ENCODE measurements around the gene TMEM184C. TPM values are rescaled to one million over a fixed set of nuclear protein-coding genes. Genes with fewer than 3 reads are reported as not detected.

TMEM184C gene
- total RNA-seq, 1 experiment from 2014 or later: 24.6 TPM

DNA sequence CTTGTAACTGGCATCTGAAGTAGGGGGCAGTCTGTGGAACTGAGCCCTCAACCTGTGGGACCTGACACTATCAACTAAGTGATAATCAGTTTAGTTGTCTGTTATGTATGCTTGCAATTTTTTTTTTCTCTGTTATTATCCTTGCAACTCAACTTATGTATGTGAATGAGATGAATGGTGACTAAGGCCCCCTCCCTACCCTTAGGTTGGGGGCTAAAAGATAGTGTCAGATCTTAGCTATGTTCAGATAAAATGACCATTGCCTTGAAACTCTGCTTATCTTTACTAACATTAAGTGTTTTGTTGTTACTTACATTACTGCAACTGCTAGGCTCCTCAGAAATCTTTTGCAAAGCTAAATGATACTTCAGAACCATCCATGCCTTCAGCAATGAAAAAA is 31.5 kb downstream of the TMEM184C start:
- H3K27me3 ChIP-seq (ENCODE audit: insufficient read depth, low read length): no peaks in the 10 kb centered on the region
- H3K9me3 ChIP-seq (ENCODE audit: control insufficient read depth in 1 of 2, insufficient read depth in 1 of 2, low read depth in 1 of 2, low read length in 2 of 2): no peaks in the 10 kb centered on the region
- RAD21 ChIA-PET (ENCODE audit: low non-redundant PET in 1 of 2, low total read pairs in 2 of 2, uncharacterized antibody in 2 of 2, unreplicated experiment in 2 of 2): interaction anchor here in 1 of 2 experiments (0.7 kb wide), 1 partner anchor 26 kb away, joined by 6 read pairs; no protein-coding TSS in a partner anchor
- H3K9ac ChIP-seq (ENCODE audit: low read length): no peak overlapping the region
- DNase-seq (ENCODE audit: low read depth, low spot score): no peak
- CTCF ChIA-PET: no interaction called here
- TF ChIP-seq POLR2A (IDR thresholded peaks at IDR 0.05; ENCODE audit: borderline replicate concordance, extremely low read depth, insufficient read depth, insufficient read length): no peak
- TF ChIP-seq, protein P1, sequence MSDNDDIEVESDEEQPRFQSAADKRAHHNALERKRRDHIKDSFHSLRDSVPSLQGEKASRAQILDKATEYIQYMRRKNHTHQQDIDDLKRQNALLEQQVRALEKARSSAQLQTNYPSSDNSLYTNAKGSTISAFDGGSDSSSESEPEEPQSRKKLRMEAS (IDR thresholded peaks at IDR 0.05): no peak
- H3K4me2 ChIP-seq (ENCODE audit: low read length): no peak overlapping the region
- peaks cover 0 to 5% of the 10 kb centered on the region in 2 experiments; a peak in 1 of 4 replicates for H3K4me1 ChIP-seq (ENCODE audit: control insufficient read depth in 1 of 2, insufficient read depth in 2 of 2, low read length in 2 of 2)
- H2AFZ ChIP-seq (ENCODE audit: low read depth, low read length, poor library complexity, severe bottlenecking): no peak overlapping the region
- no peaks in the 10 kb centered on the region for H3K9me2 ChIP-seq (ENCODE audit: insufficient read depth)
- intact Hi-C loops (cut with micrococcal nuclease): no loop called here
- POLR2A ChIA-PET: no interaction called here
- no peak for ATAC-seq
- H4K20me1 ChIP-seq (ENCODE audit: insufficient read depth): no peaks in the 10 kb centered on the region
- H3K27ac ChIP-seq (ENCODE audit: low read depth, low read length): no peak overlapping the region
- no TSS peak for BruUV-seq (replicated peaks)
- peaks cover 50% of the 10 kb centered on the region for H3K79me2 ChIP-seq (ENCODE audit: insufficient read depth, low read length)
- H3K36me3 ChIP-seq (ENCODE audit: control insufficient read depth in 1 of 2, insufficient read depth in 2 of 2, low read length in 2 of 2): peaks cover 0 to 2% of the 10 kb centered on the region in 2 experiments; a peak in 2 of 4 replicates
- no peak overlapping the region for H3K4me3 ChIP-seq (replicated peaks in 1 of 2; ENCODE audit: low read depth in 1 of 2, low read length in 2 of 2)

DNA sequence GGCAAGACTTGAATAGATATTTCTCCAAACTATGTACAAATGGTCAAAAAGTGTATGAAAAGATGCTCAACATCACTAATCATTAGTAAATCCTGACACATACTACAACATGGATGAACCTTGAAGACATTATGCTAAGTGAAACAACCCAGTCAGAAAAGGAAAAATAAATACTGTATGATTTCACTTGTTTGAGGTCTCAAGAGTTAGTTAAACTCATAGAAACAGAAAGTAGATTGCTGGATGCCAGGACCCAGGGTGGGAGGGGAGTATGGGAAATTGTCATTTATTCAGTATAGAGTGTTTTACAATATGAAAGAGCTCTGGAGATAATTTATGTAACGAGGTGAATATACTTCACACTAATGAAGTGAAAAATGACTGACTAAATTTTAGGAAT is 34.4 kb downstream of the TMEM184C start:
- BruUV-seq (replicated peaks): no TSS peak
- H4K20me1 ChIP-seq (ENCODE audit: insufficient read depth): no peaks in the 10 kb centered on the region
- TF ChIP-seq ELF1 (IDR thresholded peaks at IDR 0.05; ENCODE audit: borderline replicate concordance, low read depth) (no peak), CEBPB (IDR thresholded peaks at IDR 0.05; ENCODE audit: low read depth) (no peak), ZFX (IDR thresholded peaks at IDR 0.05) (no peak), SRF (IDR thresholded peaks at IDR 0.05; ENCODE audit: low read depth) (no peak), SIN3A (IDR thresholded peaks at IDR 0.05; ENCODE audit: low read depth) (no peak), TCF7L2 (IDR thresholded peaks at IDR 0.05; ENCODE audit: borderline replicate concordance, extremely low read depth, insufficient read depth, insufficient read length) (no peak), YY1 (IDR thresholded peaks at IDR 0.05; ENCODE audit: extremely low read depth, insufficient replicate concordance, low read depth, low read length) (no peak), FOSL1 (IDR thresholded peaks at IDR 0.05; ENCODE audit: low read depth) (no peak), POLR2A (IDR thresholded peaks at IDR 0.05; ENCODE audit: borderline replicate concordance, extremely low read depth, insufficient read depth, insufficient read length) (no peak)
- TF ChIP-seq, protein P2, sequence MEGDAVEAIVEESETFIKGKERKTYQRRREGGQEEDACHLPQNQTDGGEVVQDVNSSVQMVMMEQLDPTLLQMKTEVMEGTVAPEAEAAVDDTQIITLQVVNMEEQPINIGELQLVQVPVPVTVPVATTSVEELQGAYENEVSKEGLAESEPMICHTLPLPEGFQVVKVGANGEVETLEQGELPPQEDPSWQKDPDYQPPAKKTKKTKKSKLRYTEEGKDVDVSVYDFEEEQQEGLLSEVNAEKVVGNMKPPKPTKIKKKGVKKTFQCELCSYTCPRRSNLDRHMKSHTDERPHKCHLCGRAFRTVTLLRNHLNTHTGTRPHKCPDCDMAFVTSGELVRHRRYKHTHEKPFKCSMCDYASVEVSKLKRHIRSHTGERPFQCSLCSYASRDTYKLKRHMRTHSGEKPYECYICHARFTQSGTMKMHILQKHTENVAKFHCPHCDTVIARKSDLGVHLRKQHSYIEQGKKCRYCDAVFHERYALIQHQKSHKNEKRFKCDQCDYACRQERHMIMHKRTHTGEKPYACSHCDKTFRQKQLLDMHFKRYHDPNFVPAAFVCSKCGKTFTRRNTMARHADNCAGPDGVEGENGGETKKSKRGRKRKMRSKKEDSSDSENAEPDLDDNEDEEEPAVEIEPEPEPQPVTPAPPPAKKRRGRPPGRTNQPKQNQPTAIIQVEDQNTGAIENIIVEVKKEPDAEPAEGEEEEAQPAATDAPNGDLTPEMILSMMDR (IDR thresholded peaks at IDR 0.05 in 2 of 3, conservative IDR thresholded peaks at IDR 0.05 in 1 of 3; ENCODE audit: borderline replicate concordance in 1 of 3, insufficient read depth in 1 of 3, low read depth in 2 of 3, low read length in 2 of 3): no peak
- TF ChIP-seq, protein P3, sequence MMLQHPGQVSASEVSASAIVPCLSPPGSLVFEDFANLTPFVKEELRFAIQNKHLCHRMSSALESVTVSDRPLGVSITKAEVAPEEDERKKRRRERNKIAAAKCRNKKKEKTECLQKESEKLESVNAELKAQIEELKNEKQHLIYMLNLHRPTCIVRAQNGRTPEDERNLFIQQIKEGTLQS (IDR thresholded peaks at IDR 0.05): no peak
- ATAC-seq: no peak
- no peaks in the 10 kb centered on the region for H3K9me3 ChIP-seq (ENCODE audit: control insufficient read depth in 1 of 2, insufficient read depth in 1 of 2, low read depth in 1 of 2, low read length in 2 of 2)
- no peak overlapping the region for H2AFZ ChIP-seq (ENCODE audit: low read depth, low read length, poor library complexity, severe bottlenecking)
- H3K9me2 ChIP-seq (ENCODE audit: insufficient read depth): no peaks in the 10 kb centered on the region
- H3K27ac ChIP-seq (ENCODE audit: low read depth, low read length): no peak overlapping the region
- ChIA-PET RAD21 (ENCODE audit: low non-redundant PET in 1 of 2, low total read pairs in 2 of 2, uncharacterized antibody in 2 of 2, unreplicated experiment in 2 of 2) (no interaction called here), CTCF (no interaction called here), POLR2A (no interaction called here)
- H3K4me3 ChIP-seq (replicated peaks in 1 of 2; ENCODE audit: low read depth in 1 of 2, low read length in 2 of 2): no peak overlapping the region
- intact Hi-C loops (cut with micrococcal nuclease): no loop called here
- peaks cover 2 to 3% of the 10 kb centered on the region in 2 experiments; a peak in 3 of 4 replicates for H3K36me3 ChIP-seq (ENCODE audit: control insufficient read depth in 1 of 2, insufficient read depth in 2 of 2, low read length in 2 of 2)
- H3K4me1 ChIP-seq (ENCODE audit: control insufficient read depth in 1 of 2, insufficient read depth in 2 of 2, low read length in 2 of 2): peaks cover 0 to 5% of the 10 kb centered on the region in 2 experiments; a peak in 1 of 4 replicates
- H3K4me2 ChIP-seq (ENCODE audit: low read length): no peak overlapping the region
- peaks cover 31% of the 10 kb centered on the region for H3K79me2 ChIP-seq (ENCODE audit: insufficient read depth, low read length)
- DNase-seq (ENCODE audit: low read depth, low spot score): no peak
- no peak overlapping the region for H3K9ac ChIP-seq (ENCODE audit: low read length)
- H3K27me3 ChIP-seq (ENCODE audit: insufficient read depth, low read length): no peaks in the 10 kb centered on the region
